T-helper 1 cell (primary cell): ENCODE measurements around the gene ITGB2.

ENCODE experiments used
- DNase-seq, 5 donors: peaks; one replicate each; pipeline ENCODE4 v3.0.0-alpha.2; 2012 to 2020

Gene ITGB2

DNA sequence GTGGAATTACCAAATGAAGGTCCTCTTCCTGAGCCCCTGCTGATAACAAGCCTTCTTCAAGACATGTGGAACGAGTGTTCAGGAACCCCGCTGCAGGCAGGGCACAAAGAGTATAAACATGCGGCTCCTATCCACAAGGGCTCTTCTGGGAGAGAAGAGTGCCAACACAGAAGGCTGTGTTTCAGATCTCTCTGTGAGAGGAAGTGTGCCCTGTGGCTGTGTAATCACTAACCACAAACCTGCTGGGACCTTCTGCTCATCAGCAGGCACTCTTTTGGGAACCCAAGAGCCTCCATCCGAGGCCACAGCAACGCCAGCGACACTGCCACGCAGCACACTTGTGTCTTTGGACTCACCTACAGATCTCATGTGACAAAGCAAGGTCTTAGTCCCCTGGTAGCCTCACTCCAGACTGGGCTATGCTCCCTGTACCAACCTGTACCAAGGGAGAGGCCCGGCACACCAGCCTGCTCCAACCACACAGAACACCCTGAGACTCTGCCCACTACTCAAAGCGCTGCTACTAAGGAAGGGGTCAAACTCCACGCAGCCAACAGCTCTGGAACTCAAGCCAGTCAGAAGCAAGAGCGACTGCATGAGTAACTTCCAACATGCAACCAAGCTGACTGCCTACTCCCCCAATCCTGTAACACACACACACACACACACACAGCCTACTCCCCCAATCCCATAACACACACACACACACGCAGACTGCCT is 55.0 kb downstream of the ITGB2 start:
- DNase-seq = no peak

DNA sequence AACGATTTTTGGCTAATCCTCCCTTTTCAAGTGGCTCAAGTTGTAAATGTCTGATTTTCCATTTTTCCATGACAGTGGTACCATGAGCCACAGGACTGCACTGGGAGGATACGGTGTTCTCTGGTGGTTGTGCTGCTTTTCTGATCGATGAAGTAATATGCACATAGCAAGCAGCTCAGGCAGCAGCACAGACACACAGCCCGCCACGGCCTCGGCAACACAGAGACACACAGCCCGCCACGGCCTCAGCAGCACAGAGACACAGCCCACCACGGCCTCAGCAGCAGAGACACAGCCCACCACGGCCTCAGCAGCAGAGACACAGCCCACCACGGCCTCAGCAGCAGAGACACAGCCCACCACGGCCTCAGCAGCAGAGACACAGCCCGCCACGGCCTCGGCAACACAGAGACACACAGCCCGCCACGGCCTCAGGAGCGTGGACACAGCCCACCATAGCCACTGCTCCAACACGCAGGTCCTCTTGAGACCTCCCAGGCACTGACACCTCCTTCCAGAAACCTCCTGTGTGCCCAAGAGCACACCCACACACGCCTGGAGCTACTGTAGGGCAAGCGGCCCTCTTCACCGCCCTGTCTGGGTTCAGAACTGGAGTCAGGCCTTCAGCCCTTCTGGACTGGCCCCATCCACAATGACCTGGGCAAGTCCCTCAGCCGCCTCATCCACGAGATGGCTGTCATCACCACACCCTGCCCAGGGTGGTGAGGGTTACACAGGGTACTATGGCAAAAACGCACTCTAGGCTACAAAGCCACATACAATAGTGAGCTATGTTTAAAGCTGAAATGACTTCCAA is 57.6 kb downstream of the ITGB2 start:
- no peak for DNase-seq

DNA sequence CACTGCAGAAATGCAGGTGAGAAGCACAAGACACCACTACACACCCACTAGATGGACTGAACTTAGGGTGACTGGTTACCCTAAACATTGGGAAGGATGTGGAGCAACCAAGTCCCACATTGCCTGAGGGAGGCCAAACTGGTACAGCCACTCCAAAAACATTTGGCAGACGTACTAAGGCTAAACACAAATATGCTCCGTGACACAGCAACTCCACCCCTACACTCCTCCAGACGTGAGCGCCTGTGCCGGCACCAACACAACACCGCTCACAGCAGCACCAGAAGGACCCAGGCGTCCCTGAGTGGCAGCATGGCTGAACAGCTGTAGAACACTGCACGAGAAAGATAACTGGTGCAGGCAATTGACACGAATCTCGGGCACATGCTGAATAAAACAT is 61.9 kb downstream of the ITGB2 start:
- no peak for DNase-seq

DNA sequence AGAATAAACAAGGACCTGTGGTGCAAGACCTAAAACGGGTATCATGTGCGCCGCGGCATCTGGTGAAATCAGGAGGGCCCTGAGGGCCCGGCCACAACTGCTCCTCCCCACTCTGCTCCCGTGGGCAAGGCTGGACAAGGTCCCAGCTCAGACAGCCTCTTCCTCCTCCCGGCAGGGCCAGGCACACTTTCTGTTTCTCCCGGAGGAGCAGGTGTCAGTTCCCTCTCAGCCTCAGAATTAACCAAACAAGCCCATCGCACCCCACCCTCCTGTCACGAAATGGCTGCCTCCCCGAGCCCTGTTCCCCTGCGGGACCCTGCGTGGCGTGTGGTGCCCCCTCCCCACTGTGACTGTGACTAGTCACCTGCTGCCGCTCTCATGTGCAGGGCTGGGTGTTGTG is 62.4 kb downstream of the ITGB2 start:
- DNase-seq = no peak

DNA sequence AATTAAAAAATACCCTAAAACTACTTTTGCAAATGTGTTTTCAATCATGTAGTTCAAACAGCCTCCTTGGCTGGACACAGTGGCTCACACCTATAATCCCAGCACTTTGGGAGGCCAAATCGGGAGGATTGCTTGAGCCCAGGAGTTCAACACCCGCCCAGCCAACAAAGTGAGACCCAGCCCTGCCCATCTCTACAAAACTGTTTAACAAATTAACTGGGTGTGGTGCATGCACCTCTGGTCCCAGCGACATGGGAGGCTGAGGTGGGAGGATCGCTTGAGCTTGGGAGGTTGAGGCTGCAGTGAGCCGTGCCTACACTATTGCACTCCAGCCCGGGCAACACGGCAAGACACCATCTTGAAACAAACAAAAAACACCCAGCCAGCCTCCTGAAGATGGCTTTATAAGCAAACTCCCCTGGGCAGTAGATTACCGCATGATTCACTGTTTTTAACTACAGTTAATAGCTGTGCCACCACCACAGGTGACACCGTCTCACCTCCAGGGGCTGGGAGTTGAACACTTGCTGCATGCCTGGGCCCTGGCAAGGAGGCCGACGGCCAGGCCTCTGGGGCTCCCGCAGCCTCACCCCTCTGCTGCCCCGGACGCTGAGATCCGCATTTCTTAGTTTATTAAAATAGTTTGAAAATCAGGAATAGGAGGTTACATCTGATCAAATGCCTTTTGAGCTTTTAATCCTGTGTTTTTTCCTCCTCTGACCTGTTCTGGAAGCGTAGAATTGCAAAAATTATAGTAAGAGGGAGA is 63.4 kb downstream of the ITGB2 start:
- DNase-seq = no peak

DNA sequence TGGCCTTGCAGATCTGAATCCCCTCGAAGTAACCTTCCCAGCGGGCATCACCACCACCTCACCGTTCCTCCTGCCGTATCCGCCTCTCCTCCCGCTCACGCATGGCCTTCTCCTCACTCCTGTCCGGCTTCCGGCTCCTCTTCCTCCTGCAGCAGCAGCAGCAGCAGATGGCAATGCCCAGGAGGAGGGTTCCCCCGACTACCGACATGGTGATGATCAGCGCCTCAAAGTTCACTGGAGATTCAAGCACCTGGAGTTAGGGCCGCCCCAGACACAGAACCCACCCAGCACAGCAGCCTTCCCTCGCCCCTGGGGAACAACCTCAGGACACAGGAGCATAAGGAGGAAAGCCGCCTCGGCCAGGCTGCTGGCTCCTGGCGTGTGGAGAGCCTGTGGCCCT is 64.6 kb downstream of the ITGB2 start:
- DNase-seq = no peak

DNA sequence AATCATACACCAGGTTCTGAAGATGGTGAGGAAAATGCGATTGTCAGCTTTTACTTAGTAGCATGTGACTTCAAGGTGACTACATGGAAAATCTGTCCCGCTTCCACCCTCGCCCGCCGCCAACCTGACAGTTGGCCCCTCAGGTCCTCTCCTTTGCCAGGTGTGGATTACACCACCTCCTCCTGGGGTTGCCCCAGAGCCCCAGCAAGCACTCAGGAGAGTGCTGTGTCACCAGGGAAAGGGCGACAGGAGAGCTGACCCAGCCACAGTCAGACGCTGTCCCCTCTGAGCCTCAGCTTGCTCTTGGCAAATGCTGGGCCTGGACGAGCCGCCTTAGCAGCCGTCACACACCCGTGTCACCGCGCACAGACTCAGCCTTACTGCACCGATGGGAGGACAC is 65.1 kb downstream of the ITGB2 start:
- no peak for DNase-seq

DNA sequence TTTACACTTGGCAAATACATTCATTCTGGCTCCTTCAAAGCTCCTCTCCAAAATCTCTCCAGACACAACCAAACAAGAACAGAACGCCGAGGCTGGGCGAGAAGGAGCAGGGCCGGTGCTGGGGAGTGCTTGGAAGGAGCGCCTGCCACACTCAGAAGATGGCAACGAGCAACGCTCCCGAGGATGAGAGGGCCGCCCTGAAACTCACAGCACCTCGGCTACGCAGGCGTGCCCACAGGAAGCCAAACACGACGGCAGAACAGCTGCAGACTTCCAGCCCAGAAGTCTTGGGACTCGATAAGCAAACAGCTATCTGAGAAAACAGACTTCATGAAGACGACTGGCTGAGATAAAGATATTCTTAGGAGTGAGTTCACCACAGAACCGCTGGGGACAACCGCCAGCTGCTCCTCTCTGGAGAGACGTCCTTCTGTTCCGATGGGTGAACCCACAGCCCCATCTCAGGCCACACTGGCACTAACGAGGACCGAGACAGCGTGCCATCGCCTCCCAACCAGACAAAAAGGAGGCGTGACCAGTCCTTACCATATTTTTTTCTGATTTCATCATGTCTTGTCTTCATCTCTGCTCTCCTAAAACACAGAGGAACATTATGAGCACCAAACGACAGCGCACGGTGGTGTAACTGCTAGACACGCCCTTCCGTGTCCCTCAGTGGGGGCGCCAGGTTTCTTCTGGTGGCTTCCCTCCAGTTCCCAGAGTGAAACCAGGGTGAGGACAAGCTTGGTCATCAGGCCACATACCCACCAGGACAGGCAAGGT is 65.8 kb downstream of the ITGB2 start:
- no peak for DNase-seq

DNA sequence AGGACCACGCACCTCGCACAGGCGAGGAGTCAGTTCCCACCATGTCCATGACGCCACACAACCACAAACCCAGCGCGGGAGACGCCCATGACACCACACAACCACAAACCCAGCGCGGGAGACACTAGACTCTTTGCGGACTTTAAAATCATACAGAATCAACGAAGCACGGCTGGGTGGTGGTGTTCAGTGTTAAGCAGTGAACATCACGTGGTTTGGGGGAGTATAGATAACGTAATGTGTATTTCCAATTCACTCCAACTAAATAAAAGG is 66.4 kb downstream of the ITGB2 start:
- DNase-seq = no peak

DNA sequence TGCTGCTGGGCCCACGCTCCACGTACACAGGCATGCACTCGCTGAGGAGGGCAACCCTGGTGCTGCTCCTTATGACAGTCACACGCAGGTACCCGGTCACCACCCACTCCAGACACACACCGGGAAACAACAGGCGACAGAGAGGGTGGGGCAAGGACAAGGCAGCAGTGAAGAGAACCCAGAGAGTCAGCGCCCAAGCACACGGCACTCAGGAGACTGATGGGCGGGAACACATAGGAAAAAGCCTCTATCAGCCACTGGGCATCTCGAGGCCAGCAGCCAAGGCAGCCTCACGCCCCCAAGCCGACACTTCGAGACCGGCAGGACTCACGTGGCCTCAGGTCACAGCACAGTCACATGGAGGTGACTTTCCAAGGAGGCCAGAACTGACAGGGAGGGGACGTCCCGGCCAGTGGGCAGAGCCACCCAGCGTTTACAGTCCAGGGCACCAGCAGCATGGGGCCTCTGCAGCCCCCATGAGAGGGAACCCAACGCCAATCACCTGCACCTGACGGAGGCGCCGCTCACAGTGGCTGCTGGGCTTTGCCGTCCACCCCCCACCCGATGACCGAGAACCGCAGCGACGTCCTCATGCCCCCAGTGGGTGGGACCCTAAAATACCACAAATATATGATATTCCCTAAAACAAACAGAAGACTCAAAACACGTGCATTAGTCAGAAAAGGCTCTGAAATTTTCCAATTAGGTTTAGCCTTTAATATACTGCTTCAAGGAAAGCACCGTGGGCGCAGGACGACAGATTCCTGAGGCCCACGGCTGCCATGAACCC is 66.9 kb downstream of the ITGB2 start:
- no peak for DNase-seq

DNA sequence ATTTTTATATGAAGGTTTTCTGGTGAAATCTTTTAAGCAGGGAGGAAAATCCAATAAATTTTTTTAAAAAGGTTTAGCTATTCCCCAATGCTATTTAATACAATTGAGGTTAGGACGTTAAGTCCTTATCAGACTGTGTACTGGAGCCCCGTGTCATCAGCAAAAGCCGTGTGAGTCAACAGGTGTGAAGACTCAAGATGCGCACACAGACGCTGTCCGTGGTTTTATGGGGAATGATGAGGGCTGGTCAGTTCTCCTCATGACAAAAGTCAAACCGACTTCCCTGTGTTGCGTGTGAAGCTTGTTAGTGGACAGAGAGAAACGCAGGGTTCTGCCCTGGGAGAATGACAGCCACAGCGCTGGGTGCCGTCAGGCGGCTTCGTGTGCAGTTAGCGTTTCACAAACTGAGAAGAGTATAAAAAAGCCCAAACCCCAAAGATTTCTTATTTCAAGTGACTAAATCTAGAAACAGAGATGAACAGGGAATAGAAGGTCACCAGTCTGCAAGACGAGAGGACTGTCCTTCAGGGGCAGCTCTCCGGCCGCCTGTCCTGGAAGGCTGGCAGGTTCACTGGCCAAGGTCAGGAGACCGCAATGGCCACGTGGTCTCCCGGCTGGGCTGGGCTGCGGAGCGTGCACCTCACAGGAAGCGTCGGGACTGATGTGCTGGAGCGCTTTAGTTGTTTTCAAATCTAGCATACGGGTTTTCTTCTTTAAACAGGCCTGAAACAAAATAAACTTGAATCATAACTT is 69.6 kb downstream of the ITGB2 start:
- no peak for DNase-seq

DNA sequence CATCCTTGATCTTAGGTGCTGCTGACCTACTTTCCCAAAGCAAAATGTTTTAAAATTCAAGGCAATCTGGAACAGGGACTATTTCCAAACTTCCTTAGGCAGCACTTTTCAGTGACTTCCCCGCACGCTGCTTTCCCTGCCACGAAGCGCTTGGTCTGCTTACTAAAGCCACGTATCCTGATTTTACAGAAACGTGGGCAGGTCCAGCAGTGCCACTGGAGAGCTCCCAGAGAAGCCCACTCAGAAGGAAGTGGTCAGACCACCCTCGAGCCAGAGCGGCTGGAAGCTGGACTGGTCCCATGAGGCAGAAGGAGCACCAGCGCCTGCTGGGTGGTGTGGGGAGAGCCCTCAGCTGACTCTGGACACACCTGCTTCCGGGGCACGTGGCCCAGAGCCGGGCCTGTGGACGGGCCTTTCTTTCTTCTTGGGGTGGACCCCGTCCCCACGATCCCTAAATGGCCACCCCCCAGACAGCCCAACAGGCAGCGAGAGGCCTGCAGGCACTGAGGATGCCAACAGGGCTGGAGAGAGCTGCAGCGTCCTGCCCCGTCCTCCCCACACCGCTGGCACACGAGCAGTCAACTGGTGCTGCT is 70.4 kb downstream of the ITGB2 start:
- no peak for DNase-seq

DNA sequence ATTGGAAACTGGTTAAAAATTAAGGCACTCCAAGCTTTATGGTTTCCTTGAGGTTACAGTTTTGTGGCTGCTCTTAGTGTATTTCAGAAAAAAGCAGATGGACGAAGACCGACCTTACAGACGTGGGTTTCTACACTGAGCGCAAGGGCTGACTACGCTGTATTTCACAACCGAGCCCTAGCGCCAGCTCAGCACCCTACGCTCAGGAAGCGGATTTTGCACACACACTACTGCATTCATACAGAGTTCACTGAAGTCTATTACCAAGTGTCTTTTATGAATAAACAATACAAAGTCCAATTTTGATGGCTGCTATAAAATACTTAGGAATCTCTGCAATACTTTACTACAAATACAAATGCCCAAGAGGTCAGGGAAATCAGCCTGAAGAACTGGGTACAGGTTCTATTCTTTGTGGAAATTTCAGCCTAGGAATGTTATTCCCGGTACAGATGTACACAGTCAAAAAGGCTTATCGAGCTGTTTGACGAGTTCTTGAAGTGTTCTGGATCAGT is 71.0 kb downstream of the ITGB2 start:
- DNase-seq = no peak

DNA sequence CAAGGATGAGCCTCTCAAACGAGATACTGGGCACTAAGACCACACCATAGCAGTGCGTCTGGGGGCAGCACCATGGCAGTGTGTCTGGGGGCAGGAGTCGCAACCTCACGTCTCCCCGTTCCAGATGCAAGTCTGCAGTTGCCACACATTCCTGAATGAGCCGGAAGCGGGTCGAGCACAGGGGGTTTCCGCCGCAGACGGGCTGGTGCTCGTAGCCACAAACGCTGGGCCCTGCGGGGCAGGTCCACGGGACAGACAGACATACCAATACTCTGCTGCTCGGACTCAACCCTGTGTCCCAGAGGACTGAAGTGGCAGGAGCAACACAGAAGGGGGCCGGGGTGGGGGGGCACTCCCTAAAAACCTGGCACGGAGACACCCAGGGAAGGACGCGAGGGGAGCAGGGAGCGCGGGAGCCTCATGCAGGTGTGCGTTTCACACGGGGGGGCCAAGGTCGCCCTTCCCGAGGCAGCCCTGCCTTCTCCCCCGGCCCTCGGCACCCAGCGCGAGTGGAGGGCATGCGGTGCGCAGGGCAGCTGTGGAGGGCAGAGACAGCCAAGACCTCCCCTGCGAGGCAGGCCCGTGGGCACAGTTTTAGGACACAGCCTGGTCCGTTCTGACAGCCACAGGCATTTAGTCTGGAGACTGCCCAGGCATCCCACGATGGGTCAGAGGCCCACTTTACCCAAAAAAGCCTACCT is 71.7 kb downstream of the ITGB2 start:
- DNase-seq = no peak

DNA sequence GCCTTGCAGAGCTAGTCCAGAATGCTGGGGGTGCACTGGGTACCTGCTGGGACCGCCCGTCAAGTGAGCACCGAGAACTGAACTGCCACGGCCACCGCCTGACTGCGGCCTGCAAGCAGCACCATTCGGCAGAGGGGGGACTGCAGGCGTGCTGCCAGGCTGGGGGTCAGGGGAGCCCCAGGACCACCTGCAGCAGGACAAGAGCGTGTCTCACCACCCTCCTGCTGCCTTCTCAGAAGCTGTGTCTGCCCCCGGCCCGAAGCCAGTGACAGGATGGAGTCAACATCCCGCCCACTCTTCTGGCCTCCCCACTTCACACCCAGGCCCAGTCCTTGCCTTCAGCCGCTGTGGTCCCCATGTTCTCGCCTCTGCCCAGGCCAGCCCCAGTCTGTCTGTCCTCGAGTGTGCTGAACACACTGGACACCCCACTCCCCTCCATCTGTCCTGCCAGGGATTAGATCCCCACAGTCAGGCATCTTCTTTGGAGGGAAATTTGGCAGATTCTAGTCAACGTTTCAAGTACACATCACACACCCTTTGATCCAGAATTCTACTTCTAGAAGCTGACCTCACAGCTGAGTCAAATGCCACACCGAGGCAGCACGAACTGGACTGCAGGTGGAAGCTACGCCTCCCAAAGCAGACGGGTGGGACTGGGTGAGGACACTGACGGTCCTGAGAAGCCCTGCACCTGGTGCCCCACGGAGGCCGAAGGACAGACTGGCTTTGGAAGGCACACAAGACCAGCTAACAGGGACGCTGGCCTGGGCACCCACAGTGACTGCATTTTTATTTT is 73.2 kb downstream of the ITGB2 start:
- DNase-seq = no peak

DNA sequence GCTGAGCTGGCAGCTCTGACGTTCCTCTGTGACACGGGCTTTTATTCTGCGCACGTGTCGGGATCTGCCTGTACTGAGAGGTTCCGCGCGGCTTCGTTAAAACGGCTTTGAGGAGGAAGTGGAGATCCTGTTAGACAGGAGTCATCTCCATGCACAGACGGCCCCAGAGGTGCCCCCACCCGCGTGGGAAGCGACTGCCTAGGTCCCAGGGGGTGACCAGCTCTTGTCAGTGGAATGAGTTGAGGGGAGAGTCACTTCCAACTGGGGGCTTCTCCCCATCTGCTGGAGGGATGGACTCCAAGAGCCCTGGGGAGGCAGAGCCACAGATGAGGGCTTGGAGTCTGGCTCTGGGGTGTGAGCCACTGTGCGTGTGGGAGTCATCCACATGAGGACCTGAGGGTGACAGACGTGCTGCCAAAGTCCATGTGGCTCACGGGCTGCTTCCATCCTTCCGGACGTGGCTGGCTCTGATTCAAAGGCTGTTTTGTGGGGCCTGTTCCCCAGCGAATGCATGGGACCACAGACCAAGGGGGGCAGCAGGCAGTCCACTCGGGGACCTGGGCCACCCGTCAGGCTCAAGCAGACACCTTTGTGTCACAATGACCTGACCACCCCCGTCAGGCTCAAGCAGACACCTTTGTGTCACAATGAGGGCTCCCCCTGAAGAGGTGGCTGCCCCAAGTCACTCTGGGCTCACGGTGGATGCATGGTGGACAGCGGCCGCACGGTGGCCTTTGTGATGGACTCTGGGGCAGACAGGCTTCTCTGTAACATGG is 74.0 kb downstream of the ITGB2 start:
- peak in 3 of 5 donors; percentile 20 to 37 (median 26) for DNase-seq

DNA sequence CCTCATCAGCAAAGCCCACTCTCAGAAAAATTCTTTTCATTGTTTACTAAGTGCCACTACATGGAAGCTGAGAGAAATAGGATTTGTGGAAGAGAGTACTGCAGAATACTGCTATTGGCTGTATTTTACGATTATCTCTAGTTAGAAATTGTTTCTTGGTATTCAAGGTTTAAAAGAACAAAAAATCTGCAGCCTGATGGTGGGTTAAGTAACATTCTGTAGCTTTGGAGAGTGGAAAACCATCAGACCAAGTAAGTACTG is 74.5 kb downstream of the ITGB2 start:
- no peak for DNase-seq

DNA sequence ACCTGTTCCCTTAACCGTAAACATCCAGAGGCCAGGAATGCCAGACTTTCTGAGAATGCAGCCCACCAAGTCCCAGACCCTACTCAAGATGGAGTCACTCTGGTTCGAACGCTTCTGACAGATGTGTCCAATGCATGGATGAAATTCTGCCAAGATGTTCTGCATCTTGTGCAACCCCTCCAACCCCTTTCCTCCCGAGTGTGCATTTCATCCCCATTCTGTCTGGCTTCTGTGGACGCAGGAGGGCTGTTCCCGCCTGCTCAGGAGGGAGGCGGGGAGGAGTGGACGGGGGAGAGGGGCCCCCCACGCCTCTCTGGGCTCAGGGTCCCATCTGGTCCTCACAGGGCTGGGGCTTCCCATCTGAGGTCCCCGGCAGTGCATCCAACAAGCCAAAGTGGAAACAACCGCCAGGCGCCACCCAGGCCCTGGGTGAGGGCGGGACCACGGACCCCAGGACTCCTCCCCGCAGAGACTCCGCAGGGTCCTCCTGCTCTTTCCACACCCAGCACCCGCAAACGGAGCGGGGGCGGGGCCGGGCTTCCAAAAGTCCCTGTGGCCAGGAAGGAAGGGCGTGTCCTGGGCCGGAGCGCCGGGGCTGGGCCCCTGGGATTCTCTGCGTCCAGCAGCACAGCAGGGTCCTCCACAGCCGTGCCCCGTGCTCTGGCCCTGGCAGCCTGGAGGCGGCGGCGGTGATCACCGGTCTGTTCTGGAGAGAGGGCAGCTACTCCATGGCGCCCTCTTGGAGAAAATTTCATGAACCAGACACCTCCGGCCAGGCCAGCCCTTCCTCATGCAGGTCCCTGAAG is 75.1 kb downstream of the ITGB2 start:
- peak in 4 of 5 donors; percentile 34 to 50 (median 38) for DNase-seq
